Loucy (cell line): Measurements from ENCODE around the gene ANG.
"Not testable (repeated sequence)": the region's sequence is repeated elsewhere in the genome, so short reads cannot be mapped to it uniquely, and the experiment has no call there.

Experiments
- H2AFZ ChIP-seq: fragments of 200-600 bp; sonication (generic); 2 replicates; pipeline ENCODE4 v1.6.0; 2016; ENCODE audit warnings: antibody characterized with exemption, mild to moderate bottlenecking, low read length, moderate library complexity
- H3F3A ChIP-seq: fragments of 200-600 bp; 2 replicates; pipeline ENCODE4 v1.6.0; 2016; ENCODE audit warnings: antibody characterized with exemption, low read depth, mild to moderate bottlenecking
- H3K27me3 ChIP-seq: fragments of 200-600 bp; sonication (generic); 2 replicates; pipeline ENCODE4 v1.6.1; 2014; ENCODE audit warnings: low read length, mild to moderate bottlenecking; ENCODE audit not compliant: insufficient read depth, poor library complexity, severe bottlenecking
- H3K36me3 ChIP-seq: fragments of 200-600 bp; sonication (generic); 2 replicates; pipeline ENCODE4 v1.6.1; 2016; ENCODE audit warnings: low read length; ENCODE audit not compliant: insufficient read depth
- H3K4me1 ChIP-seq: fragments of 200-600 bp; sonication (generic); 2 replicates; pipeline ENCODE4 v1.5.1; 2014; ENCODE audit warnings: low read length, mild to moderate bottlenecking; ENCODE audit not compliant: insufficient read depth, poor library complexity, severe bottlenecking
- H3K4me2 ChIP-seq: fragments of 200-600 bp; sonication (generic); 2 replicates; pipeline ENCODE4 v1.6.0; 2014; ENCODE audit warnings: antibody characterized with exemption, low read length, low read depth, mild to moderate bottlenecking; ENCODE audit not compliant: poor library complexity, severe bottlenecking
- H3K4me3 ChIP-seq: fragments of 200-600 bp; sonication (generic); 2 replicates; pipeline ENCODE4 v1.5.1; 2014; ENCODE audit warnings: low read length, mild to moderate bottlenecking, mixed read lengths; ENCODE audit not compliant: poor library complexity, severe bottlenecking
- H3K79me2 ChIP-seq: fragments of 200-600 bp; sonication (generic); 2 replicates; pipeline ENCODE4 v1.6.1; 2014; ENCODE audit warnings: low read length; ENCODE audit not compliant: insufficient read depth
- H3K9ac ChIP-seq: fragments of 200-600 bp; sonication (generic); 2 replicates; pipeline ENCODE4 v1.6.0; 2014; ENCODE audit warnings: mild to moderate bottlenecking, low read depth, low read length, moderate library complexity; ENCODE audit not compliant: poor library complexity, severe bottlenecking
- H3K9me2 ChIP-seq: fragments of 200-600 bp; sonication (generic); replicated peaks from 2 replicates; pipeline ENCODE4 v1.6.1; 2016; ENCODE audit warnings: low read depth, low read length, mixed read lengths
- H3K9me3 ChIP-seq: fragments of 200-600 bp; sonication (generic); 2 replicates; pipeline ENCODE4 v1.6.1; 2014; ENCODE audit warnings: mild to moderate bottlenecking, antibody characterized with exemption, low read length, low read depth; ENCODE audit not compliant: insufficient read depth
- H4K20me1 ChIP-seq: fragments of 200-600 bp; sonication (generic); 2 replicates; pipeline ENCODE4 v1.6.0; 2014; ENCODE audit warnings: antibody characterized with exemption, low read length, mild to moderate bottlenecking; ENCODE audit not compliant: insufficient read depth, poor library complexity, severe bottlenecking
- CTCF ChIP-seq: fragments of 200-600 bp; sonication (generic); conservative IDR thresholded peaks from 2 replicates; pipeline ENCODE4 v1.5.1; 2014; ENCODE audit warnings: mild to moderate bottlenecking, antibody characterized with exemption, low read length
- EZH2phosphoT487 ChIP-seq: fragments of 200-600 bp; IDR thresholded peaks from 2 replicates; pipeline ENCODE4 v1.6.1; 2018; ENCODE audit warnings: antibody characterized with exemption, mild to moderate bottlenecking, moderate library complexity, borderline replicate concordance

Gene ANG

GRCh38 chr14:20688167-20688839 lies at the start of gene ANG:
ANG (plus strand) TSS chr14:20688764; CDS start chr14:20693565, 4,801 bp downstream.
- Histone ChIP-seq H3K36me3 (no peaks in the 10 kb centered on the region), H3K4me1 (peaks cover 19% of the 10 kb centered on the region), H3K4me3 (no peak within 1 kb of the TSS), H3K9me2 (no peaks in the 10 kb centered on the region), H4K20me1 (no peaks in the 10 kb centered on the region), H3K9ac (no peak within 1 kb of the TSS), H3F3A (peaks cover 4% of the 10 kb centered on the region), H3K79me2 (no peaks in the 10 kb centered on the region), H3K9me3 (no peaks in the 10 kb centered on the region), H2AFZ (no peak within 1 kb of the TSS), H3K27me3 (no peaks in the 10 kb centered on the region), H3K4me2 (no peak within 1 kb of the TSS)
- TF ChIP-seq CTCF (no peak), EZH2phosphoT487 (no peak)

- Histone ChIP-seq H3F3A (no peaks in the 10 kb centered on the region), H3K36me3 (no peaks in the 10 kb centered on the region), H3K27me3 (no peaks in the 10 kb centered on the region), H3K79me2 (no peaks in the 10 kb centered on the region), H3K4me3 (no peak within 1 kb of the TSS), H3K4me1 (no peaks in the 10 kb centered on the region), H3K9me3 (no peaks in the 10 kb centered on the region), H2AFZ (no peak within 1 kb of the TSS), H3K9ac (no peak within 1 kb of the TSS), H3K4me2 (no peak within 1 kb of the TSS), H3K9me2 (no peaks in the 10 kb centered on the region), H4K20me1 (no peaks in the 10 kb centered on the region)
- TF ChIP-seq CTCF (no peak), EZH2phosphoT487 (no peak)
Measured at GRCh38 chr14:20641591-20641990, 47.0 kb upstream of the ANG start, which contains the start of gene OR6S1. OR6S1 (minus strand) TSS chr14:20641691; CDS start chr14:20641691, 0 bp downstream.

- Histone ChIP-seq H3K79me2 (no peaks in the 10 kb centered on the region), H4K20me1 (no peaks in the 10 kb centered on the region), H3K4me3 (no peak overlapping the region), H3K36me3 (no peaks in the 10 kb centered on the region), H3K4me2 (no peak overlapping the region), H3K9me3 (no peaks in the 10 kb centered on the region), H3K4me1 (no peaks in the 10 kb centered on the region), H3K27me3 (no peaks in the 10 kb centered on the region), H2AFZ (no peak overlapping the region), H3K9me2 (no peaks in the 10 kb centered on the region), H3K9ac (no peak overlapping the region), H3F3A (no peaks in the 10 kb centered on the region)
- TF ChIP-seq EZH2phosphoT487: no peak
- TF ChIP-seq CTCF: no peak
Measured at GRCh38 chr14:20642182-20642581, 46.4 kb upstream of the ANG start.

- not testable (repeated sequence) for H3K4me2 ChIP-seq, H3K9me2 ChIP-seq, H3F3A ChIP-seq, H2AFZ ChIP-seq, H3K79me2 ChIP-seq, H3K9me3 ChIP-seq, H3K4me1 ChIP-seq, H3K36me3 ChIP-seq, H3K9ac ChIP-seq, H3K27me3 ChIP-seq, H3K4me3 ChIP-seq, H4K20me1 ChIP-seq
Measured at GRCh38 chr14:20642755-20643154, 45.8 kb upstream of the ANG start.
